Adrenal gland (tissue), 5 donors: ENCODE data around the gene CEP57.

Experiments
- POLR2A ChIP-seq, 2 donors: fragments of 450-650 bp; IDR thresholded peaks; one replicate each; pipeline ENCODE4 v1.6.1; 2017; ENCODE audit warnings: antibody characterized with exemption in 2 of 2, mild to moderate bottlenecking in 2 of 2, moderate library complexity in 1 of 2
- TF ChIP-seq, protein P1 (sequence below), 6 experiments: fragments of 450-650 bp in 4 of 6; fragments of 200-600 bp in 2 of 6; sonication (generic) in 1 of 6; IDR thresholded peaks; 1 replicate in 5 of 6; 2 replicates in 1 of 6; pipeline versions ENCODE4 v1.5.1 to v1.8.0; 2016 to 2021; ENCODE audit warnings: antibody characterized with exemption in 6 of 6, mild to moderate bottlenecking in 2 of 6, moderate library complexity in 1 of 6
- donor health status: DM: no; HTN: no; CAD: no.

DNA sequence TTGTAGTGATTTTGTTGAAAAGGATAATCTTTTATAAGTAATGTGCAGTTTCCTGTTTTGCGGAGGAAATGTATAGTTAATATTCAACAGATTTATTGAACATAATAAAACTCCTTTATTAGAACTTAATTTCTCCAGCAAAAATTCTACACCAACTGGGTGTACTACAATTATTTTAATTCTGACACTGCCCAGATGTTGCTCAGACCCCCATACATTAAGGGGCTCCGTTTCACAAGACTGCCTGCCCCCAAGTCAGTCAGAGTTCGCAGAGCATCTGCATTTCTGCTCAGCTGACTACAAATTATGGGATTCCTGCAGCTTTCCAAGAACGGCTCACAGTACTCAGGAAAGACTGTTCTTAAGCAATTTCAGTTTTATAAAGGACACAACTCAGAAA lies 6.2 kb downstream of the CEP57 start:
- TF ChIP-seq, protein P1, sequence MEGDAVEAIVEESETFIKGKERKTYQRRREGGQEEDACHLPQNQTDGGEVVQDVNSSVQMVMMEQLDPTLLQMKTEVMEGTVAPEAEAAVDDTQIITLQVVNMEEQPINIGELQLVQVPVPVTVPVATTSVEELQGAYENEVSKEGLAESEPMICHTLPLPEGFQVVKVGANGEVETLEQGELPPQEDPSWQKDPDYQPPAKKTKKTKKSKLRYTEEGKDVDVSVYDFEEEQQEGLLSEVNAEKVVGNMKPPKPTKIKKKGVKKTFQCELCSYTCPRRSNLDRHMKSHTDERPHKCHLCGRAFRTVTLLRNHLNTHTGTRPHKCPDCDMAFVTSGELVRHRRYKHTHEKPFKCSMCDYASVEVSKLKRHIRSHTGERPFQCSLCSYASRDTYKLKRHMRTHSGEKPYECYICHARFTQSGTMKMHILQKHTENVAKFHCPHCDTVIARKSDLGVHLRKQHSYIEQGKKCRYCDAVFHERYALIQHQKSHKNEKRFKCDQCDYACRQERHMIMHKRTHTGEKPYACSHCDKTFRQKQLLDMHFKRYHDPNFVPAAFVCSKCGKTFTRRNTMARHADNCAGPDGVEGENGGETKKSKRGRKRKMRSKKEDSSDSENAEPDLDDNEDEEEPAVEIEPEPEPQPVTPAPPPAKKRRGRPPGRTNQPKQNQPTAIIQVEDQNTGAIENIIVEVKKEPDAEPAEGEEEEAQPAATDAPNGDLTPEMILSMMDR (IDR thresholded peaks at IDR 0.05) = no peak
- no peak for TF ChIP-seq POLR2A (IDR thresholded peaks at IDR 0.05)
